ENCODE measurements around the gene PHPT1. TPM values are rescaled to one million over a fixed set of nuclear protein-coding genes. Genes with fewer than 3 reads are reported as not detected.
A peak's percentile ranks its signal among the peaks of the same experiment; 100 is the strongest.

The PHPT1 gene
- total RNA-seq, 4 donors from 2014 or later: 43.4 to 84.1 (median 53.9) TPM

DNA sequence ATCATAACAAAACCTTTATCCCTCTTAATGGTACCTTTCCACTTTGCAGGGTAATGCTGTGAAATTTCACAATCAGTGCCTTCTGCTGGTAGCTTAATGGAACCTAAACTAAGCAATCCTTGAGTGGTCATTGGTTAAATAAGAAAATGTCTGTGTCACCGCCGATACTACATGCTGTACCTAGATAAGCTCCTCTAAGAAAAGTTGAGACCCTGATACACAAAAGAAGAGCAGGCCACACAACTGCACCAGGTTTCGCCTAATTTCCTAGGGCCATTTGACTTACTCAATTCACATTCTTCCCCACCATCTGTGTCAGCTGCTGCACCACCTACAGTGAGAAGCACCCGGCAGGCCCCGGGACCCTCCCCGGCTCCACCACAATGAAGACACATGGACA is 25.9 kb downstream of the PHPT1 start:
- intact Hi-C loops (cut with DNase I): no loop called here
- DNase-seq (ENCODE audit: extremely low spot score): no peak
- Histone ChIP-seq H3K9me3 (no peaks in the 10 kb centered on the region), H3K27me3 (no peaks in the 10 kb centered on the region), H3K27ac (replicated peaks in 1 of 4) (no peak overlapping the region), H3K4me3 (no peak overlapping the region), H3K36me3 (no peaks in the 10 kb centered on the region), H3K4me1 (no peaks in the 10 kb centered on the region)
- 96% methylated on average over 6 of the region's 6 CpGs for WGBS
- TF ChIP-seq POLR2A (IDR thresholded peaks at IDR 0.05; ENCODE audit: low read depth): no peak
- TF ChIP-seq POLR2AphosphoS5 (IDR thresholded peaks at IDR 0.05): no peak
- TF ChIP-seq, protein P1, sequence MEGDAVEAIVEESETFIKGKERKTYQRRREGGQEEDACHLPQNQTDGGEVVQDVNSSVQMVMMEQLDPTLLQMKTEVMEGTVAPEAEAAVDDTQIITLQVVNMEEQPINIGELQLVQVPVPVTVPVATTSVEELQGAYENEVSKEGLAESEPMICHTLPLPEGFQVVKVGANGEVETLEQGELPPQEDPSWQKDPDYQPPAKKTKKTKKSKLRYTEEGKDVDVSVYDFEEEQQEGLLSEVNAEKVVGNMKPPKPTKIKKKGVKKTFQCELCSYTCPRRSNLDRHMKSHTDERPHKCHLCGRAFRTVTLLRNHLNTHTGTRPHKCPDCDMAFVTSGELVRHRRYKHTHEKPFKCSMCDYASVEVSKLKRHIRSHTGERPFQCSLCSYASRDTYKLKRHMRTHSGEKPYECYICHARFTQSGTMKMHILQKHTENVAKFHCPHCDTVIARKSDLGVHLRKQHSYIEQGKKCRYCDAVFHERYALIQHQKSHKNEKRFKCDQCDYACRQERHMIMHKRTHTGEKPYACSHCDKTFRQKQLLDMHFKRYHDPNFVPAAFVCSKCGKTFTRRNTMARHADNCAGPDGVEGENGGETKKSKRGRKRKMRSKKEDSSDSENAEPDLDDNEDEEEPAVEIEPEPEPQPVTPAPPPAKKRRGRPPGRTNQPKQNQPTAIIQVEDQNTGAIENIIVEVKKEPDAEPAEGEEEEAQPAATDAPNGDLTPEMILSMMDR (IDR thresholded peaks at IDR 0.05): no peak
- TF ChIP-seq EP300 (IDR thresholded peaks at IDR 0.05): no peak

GRCh38 chr9:136876476-136876875 is 27.3 kb downstream of the PHPT1 start:
- intact Hi-C loops (cut with DNase I): no loop called here
- 87% methylated on average over 5 of the region's 5 CpGs for WGBS
- peaks cover 0 to 4% (median 0%) of the 10 kb centered on the region in 4 donors for H3K27me3 ChIP-seq

GRCh38 chr9:136880651-136881050 is 31.4 kb downstream of the PHPT1 start:
- Histone ChIP-seq H3K9me3 (no peaks in the 10 kb centered on the region), H3K36me3 (no peaks in the 10 kb centered on the region), H3K27me3 (peaks cover 0 to 4% (median 0%) of the 10 kb centered on the region in 4 donors), H3K4me1 (peaks cover 16 to 26% (median 23%) of the 10 kb centered on the region in 4 donors), H3K4me3 (no peak overlapping the region), H3K27ac (replicated peaks in 1 of 4) (no peak overlapping the region)
- no peak for TF ChIP-seq POLR2AphosphoS5 (IDR thresholded peaks at IDR 0.05)
- TF ChIP-seq POLR2A (IDR thresholded peaks at IDR 0.05; ENCODE audit: low read depth): no peak
- TF ChIP-seq, protein P1 (IDR thresholded peaks at IDR 0.05): no peak
- no peak for TF ChIP-seq EP300 (IDR thresholded peaks at IDR 0.05)
- no peak for DNase-seq (ENCODE audit: extremely low spot score)
- intact Hi-C loops (cut with DNase I): no loop called here
- WGBS: 78% methylated on average over 11 of the region's 11 CpGs

More at GRCh38 chr9:136876476-136876875, 27.3 kb downstream of the PHPT1 start:
- no peak overlapping the region for H3K27ac ChIP-seq (replicated peaks in 1 of 4)
- no peaks in the 10 kb centered on the region for H3K36me3 ChIP-seq
- H3K4me1 ChIP-seq: peaks cover under 1 to 4% (median 2%) of the 10 kb centered on the region in 4 donors
- H3K9me3 ChIP-seq: no peaks in the 10 kb centered on the region
- TF ChIP-seq, protein P1 (IDR thresholded peaks at IDR 0.05): no peak
- TF ChIP-seq POLR2A (IDR thresholded peaks at IDR 0.05; ENCODE audit: low read depth) (no peak), EP300 (IDR thresholded peaks at IDR 0.05) (no peak)
- H3K4me3 ChIP-seq: no peak overlapping the region
- no peak for DNase-seq (ENCODE audit: extremely low spot score)

DNA sequence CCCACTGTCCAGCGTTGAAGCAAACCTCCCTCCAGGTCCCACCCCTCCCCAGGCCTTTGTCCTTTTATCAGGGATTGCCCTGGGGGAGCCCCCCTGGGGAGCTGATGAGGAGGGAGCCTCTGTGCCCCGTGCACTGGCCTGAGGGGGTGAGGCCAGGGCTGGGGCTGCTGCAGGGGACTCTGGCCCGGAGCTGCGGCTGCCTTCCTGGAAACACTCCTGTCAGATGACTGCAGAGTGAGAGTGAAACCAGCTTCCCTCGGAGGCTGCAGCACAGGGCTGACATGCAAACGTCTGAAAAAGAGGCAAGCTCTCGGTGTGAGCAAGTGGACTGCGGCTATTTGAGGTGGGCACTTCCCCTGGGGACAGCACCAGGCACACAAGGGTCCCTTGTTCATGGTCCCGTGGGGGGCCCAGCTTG is 32.5 kb downstream of the PHPT1 start:
- WGBS: 43% methylated on average over 1 of the region's 9 CpGs
- Histone ChIP-seq H3K4me1 (peaks cover 19 to 31% (median 27%) of the 10 kb centered on the region in 4 donors), H3K9me3 (no peaks in the 10 kb centered on the region), H3K27ac (replicated peaks in 1 of 4) (peak overlapping the region in 1 of 4 donors; percentile 22), H3K27me3 (peaks cover 0 to 4% (median 0%) of the 10 kb centered on the region in 4 donors), H3K36me3 (no peaks in the 10 kb centered on the region), H3K4me3 (peak overlapping the region in 3 of 4 donors; percentile 23 to 27 (median 24))
- TF ChIP-seq POLR2AphosphoS5 (IDR thresholded peaks at IDR 0.05) (no peak), EP300 (IDR thresholded peaks at IDR 0.05) (no peak), POLR2A (IDR thresholded peaks at IDR 0.05; ENCODE audit: low read depth) (no peak)
- TF ChIP-seq, protein P1 (IDR thresholded peaks at IDR 0.05): no peak
- no peak for DNase-seq (ENCODE audit: extremely low spot score)
- intact Hi-C loops (cut with DNase I): no loop called here
